Astrocyte (in vitro differentiated cells and primary cell): Measurements from ENCODE around the gene DCHS2.

Source experiments
- EZH2 ChIP-seq: IDR thresholded peaks from 2 replicates; pipeline ENCODE4 v1.6.1; 2012; ENCODE audit warnings: mild to moderate bottlenecking, low read length, inconsistent platforms; ENCODE audit not compliant: insufficient read depth
- TF ChIP-seq, protein P1 (sequence below): IDR thresholded peaks from 2 replicates; pipeline ENCODE4 v1.5.1; 2011; ENCODE audit warnings: low read depth, mild to moderate bottlenecking, inconsistent platforms, low read length, moderate library complexity; ENCODE audit not compliant: insufficient read depth

- TF ChIP-seq, protein P1, sequence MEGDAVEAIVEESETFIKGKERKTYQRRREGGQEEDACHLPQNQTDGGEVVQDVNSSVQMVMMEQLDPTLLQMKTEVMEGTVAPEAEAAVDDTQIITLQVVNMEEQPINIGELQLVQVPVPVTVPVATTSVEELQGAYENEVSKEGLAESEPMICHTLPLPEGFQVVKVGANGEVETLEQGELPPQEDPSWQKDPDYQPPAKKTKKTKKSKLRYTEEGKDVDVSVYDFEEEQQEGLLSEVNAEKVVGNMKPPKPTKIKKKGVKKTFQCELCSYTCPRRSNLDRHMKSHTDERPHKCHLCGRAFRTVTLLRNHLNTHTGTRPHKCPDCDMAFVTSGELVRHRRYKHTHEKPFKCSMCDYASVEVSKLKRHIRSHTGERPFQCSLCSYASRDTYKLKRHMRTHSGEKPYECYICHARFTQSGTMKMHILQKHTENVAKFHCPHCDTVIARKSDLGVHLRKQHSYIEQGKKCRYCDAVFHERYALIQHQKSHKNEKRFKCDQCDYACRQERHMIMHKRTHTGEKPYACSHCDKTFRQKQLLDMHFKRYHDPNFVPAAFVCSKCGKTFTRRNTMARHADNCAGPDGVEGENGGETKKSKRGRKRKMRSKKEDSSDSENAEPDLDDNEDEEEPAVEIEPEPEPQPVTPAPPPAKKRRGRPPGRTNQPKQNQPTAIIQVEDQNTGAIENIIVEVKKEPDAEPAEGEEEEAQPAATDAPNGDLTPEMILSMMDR = no peak
- TF ChIP-seq EZH2 = no peak
These were observed 215.1 kb downstream of the DCHS2 start for GRCh38 chr4:154276496-154276895.
